ENCODE measurements around the gene GPC2. TPM values are rescaled to one million over a fixed set of nuclear protein-coding genes. Genes with fewer than 3 reads are reported as not detected.

The GPC2 gene
- total and polyA plus RNA-seq, 4 donors, result 0.63 to 3.7 (median 0.96) TPM

GRCh38 chr7:100158229-100159098 is 18.7 kb downstream of the GPC2 start, which contains the start of gene TRAPPC14:
Gene TRAPPC14 (minus strand): TSS chr7:100158723. CDS start chr7:100158499, 224 bp downstream.
- H3K36me3 ChIP-seq (ENCODE audit: control insufficient read depth in 1 of 2, insufficient read depth in 2 of 2, low read length in 1 of 2), result no peaks in the 10 kb centered on the region
- intact Hi-C loops (cut with DNase I), result no loop called here
- no peaks in the 10 kb centered on the region for H3K9me3 ChIP-seq (ENCODE audit: control insufficient read depth, low read length)
- no peaks in the 10 kb centered on the region for H3K4me1 ChIP-seq (ENCODE audit: control insufficient read depth in 1 of 2, insufficient read depth in 2 of 2, low read length in 2 of 2)
- H3K27me3 ChIP-seq (ENCODE audit: control insufficient read depth in 1 of 2, insufficient read depth in 2 of 2, low read length in 1 of 2), result no peaks in the 10 kb centered on the region
- H3K4me3 ChIP-seq (ENCODE audit: low read length in 2 of 2), result peak within 1 kb of the TSS; percentile 80 to 84
- ATAC-seq (ENCODE audit: low FRiP score) (peak; percentile 93), DNase-seq (peak; percentile 96 to 99)
- peak within 1 kb of the TSS in 1 of 2 donors; percentile 60 for H3K27ac ChIP-seq (ENCODE audit: low read depth in 1 of 2, low read length in 2 of 2)
- 1 to 2% methylated on average over 65 to 87 of the region's 87 CpGs for WGBS, 2 donors

- no peaks in the 10 kb centered on the region for H3K4me1 ChIP-seq (ENCODE audit: control insufficient read depth in 1 of 2, insufficient read depth in 2 of 2, low read length in 2 of 2)
- H3K27me3 ChIP-seq (ENCODE audit: control insufficient read depth in 1 of 2, insufficient read depth in 2 of 2, low read length in 1 of 2), result no peaks in the 10 kb centered on the region
- no peaks in the 10 kb centered on the region for H3K36me3 ChIP-seq (ENCODE audit: control insufficient read depth in 1 of 2, insufficient read depth in 2 of 2, low read length in 1 of 2)
- no peaks in the 10 kb centered on the region for H3K9me3 ChIP-seq (ENCODE audit: control insufficient read depth, low read length)
- DNase-seq, result no peak
- H3K4me3 ChIP-seq (ENCODE audit: low read length in 2 of 2), result peak overlapping the region; percentile 80 to 84
- intact Hi-C loops (cut with DNase I), result no loop called here
- peak overlapping the region in 1 of 2 donors; percentile 36 for H3K27ac ChIP-seq (ENCODE audit: low read depth in 1 of 2, low read length in 2 of 2)
- WGBS, 2 donors, result 18 to 19% methylated on average over 30 to 32 of the region's 32 CpGs
- no peak for ATAC-seq (ENCODE audit: low FRiP score)
These were observed 19.6 kb downstream of the GPC2 start for GRCh38 chr7:100157334-100158228.

- Histone ChIP-seq H3K27ac (ENCODE audit: low read depth in 1 of 2, low read length in 2 of 2) (no peak overlapping the region), H3K4me3 (ENCODE audit: low read length in 2 of 2) (no peak overlapping the region), H3K27me3 (ENCODE audit: control insufficient read depth in 1 of 2, insufficient read depth in 2 of 2, low read length in 1 of 2) (no peaks in the 10 kb centered on the region), H3K4me1 (ENCODE audit: control insufficient read depth in 1 of 2, insufficient read depth in 2 of 2, low read length in 2 of 2) (no peaks in the 10 kb centered on the region), H3K9me3 (ENCODE audit: control insufficient read depth, low read length) (no peaks in the 10 kb centered on the region), H3K36me3 (ENCODE audit: control insufficient read depth in 1 of 2, insufficient read depth in 2 of 2, low read length in 1 of 2) (no peaks in the 10 kb centered on the region)
- DNase-seq (no peak), ATAC-seq (ENCODE audit: low FRiP score) (no peak)
- WGBS, 2 donors, result 67 to 74% methylated on average over 5 of the region's 5 CpGs
- intact Hi-C loops (cut with DNase I), result no loop called here
These were observed 20.2 kb downstream of the GPC2 start for GRCh38 chr7:100157069-100157333.

- Histone ChIP-seq H3K4me1 (ENCODE audit: control insufficient read depth in 1 of 2, insufficient read depth in 2 of 2, low read length in 2 of 2) (no peaks in the 10 kb centered on the region), H3K27me3 (ENCODE audit: control insufficient read depth in 1 of 2, insufficient read depth in 2 of 2, low read length in 1 of 2) (no peaks in the 10 kb centered on the region), H3K36me3 (ENCODE audit: control insufficient read depth in 1 of 2, insufficient read depth in 2 of 2, low read length in 1 of 2) (no peaks in the 10 kb centered on the region), H3K9me3 (ENCODE audit: control insufficient read depth, low read length) (no peaks in the 10 kb centered on the region), H3K4me3 (ENCODE audit: low read length in 2 of 2) (no peak overlapping the region), H3K27ac (ENCODE audit: low read depth in 1 of 2, low read length in 2 of 2) (no peak overlapping the region)
- ATAC-seq (ENCODE audit: low FRiP score), result no peak
- no peak for DNase-seq
- 77 to 79% methylated on average over 15 to 16 of the region's 16 CpGs for WGBS, 2 donors
- intact Hi-C loops (cut with DNase I), result no loop called here
These were observed 20.7 kb downstream of the GPC2 start for GRCh38 chr7:100156331-100157068.

- Histone ChIP-seq H3K27ac (ENCODE audit: low read depth in 1 of 2, low read length in 2 of 2) (no peak overlapping the region), H3K9me3 (ENCODE audit: control insufficient read depth, low read length) (no peaks in the 10 kb centered on the region), H3K4me3 (ENCODE audit: low read length in 2 of 2) (no peak overlapping the region), H3K4me1 (ENCODE audit: control insufficient read depth in 1 of 2, insufficient read depth in 2 of 2, low read length in 2 of 2) (no peaks in the 10 kb centered on the region), H3K27me3 (ENCODE audit: control insufficient read depth in 1 of 2, insufficient read depth in 2 of 2, low read length in 1 of 2) (no peaks in the 10 kb centered on the region), H3K36me3 (ENCODE audit: control insufficient read depth in 1 of 2, insufficient read depth in 2 of 2, low read length in 1 of 2) (no peaks in the 10 kb centered on the region)
- no peak for ATAC-seq (ENCODE audit: low FRiP score)
- intact Hi-C loops (cut with DNase I), result no loop called here
- DNase-seq, result no peak
- WGBS, 2 donors, result 81 to 82% methylated on average over 20 of the region's 20 CpGs
These were observed 21.4 kb downstream of the GPC2 start for GRCh38 chr7:100155553-100156317.

GRCh38 chr7:100154651-100155491 is 22.3 kb downstream of the GPC2 start:
- Histone ChIP-seq H3K27me3 (ENCODE audit: control insufficient read depth in 1 of 2, insufficient read depth in 2 of 2, low read length in 1 of 2) (no peaks in the 10 kb centered on the region), H3K9me3 (ENCODE audit: control insufficient read depth, low read length) (no peaks in the 10 kb centered on the region), H3K4me3 (ENCODE audit: low read length in 2 of 2) (no peak overlapping the region), H3K36me3 (ENCODE audit: control insufficient read depth in 1 of 2, insufficient read depth in 2 of 2, low read length in 1 of 2) (no peaks in the 10 kb centered on the region), H3K4me1 (ENCODE audit: control insufficient read depth in 1 of 2, insufficient read depth in 2 of 2, low read length in 2 of 2) (no peaks in the 10 kb centered on the region), H3K27ac (ENCODE audit: low read depth in 1 of 2, low read length in 2 of 2) (no peak overlapping the region)
- ATAC-seq (ENCODE audit: low FRiP score) (no peak), DNase-seq (no peak)
- intact Hi-C loops (cut with DNase I), result no loop called here
- 59 to 66% methylated on average over 28 to 30 of the region's 30 CpGs for WGBS, 2 donors

- H3K4me1 ChIP-seq (ENCODE audit: control insufficient read depth in 1 of 2, insufficient read depth in 2 of 2, low read length in 2 of 2), result no peaks in the 10 kb centered on the region
- H3K4me3 ChIP-seq (ENCODE audit: low read length in 2 of 2), result no peak overlapping the region
- no peaks in the 10 kb centered on the region for H3K27me3 ChIP-seq (ENCODE audit: control insufficient read depth in 1 of 2, insufficient read depth in 2 of 2, low read length in 1 of 2)
- no peaks in the 10 kb centered on the region for H3K36me3 ChIP-seq (ENCODE audit: control insufficient read depth in 1 of 2, insufficient read depth in 2 of 2, low read length in 1 of 2)
- 79 to 80% methylated on average over 16 of the region's 16 CpGs for WGBS, 2 donors
- no peak for ATAC-seq (ENCODE audit: low FRiP score)
- intact Hi-C loops (cut with DNase I), result no loop called here
- H3K9me3 ChIP-seq (ENCODE audit: control insufficient read depth, low read length), result no peaks in the 10 kb centered on the region
- H3K27ac ChIP-seq (ENCODE audit: low read depth in 1 of 2, low read length in 2 of 2), result no peak overlapping the region
- no peak for DNase-seq
These were observed 23.3 kb downstream of the GPC2 start for GRCh38 chr7:100153708-100154535.

Data from aorta (tissue), 5 donors.